Fibroblast of lung (primary cell): ENCODE data around the gene AFAP1L1. TPM values are rescaled to one million over a fixed set of nuclear protein-coding genes. Genes with fewer than 3 reads are reported as not detected.
A peak's percentile ranks its signal among the peaks of the same experiment; 100 is the strongest.

ENCODE experiments used
- DNase-seq, 2 donors: peaks; one replicate each; pipeline versions ENCODE4 v3.0.0 to v3.0.0-alpha.2; 2010; ENCODE audit warnings: low read depth in 2 of 2
- H2AFZ ChIP-seq: 2 replicates; pipeline ENCODE4 v1.5.1; 2012; ENCODE audit warnings: low read length, control low read depth, inconsistent platforms
- H3K27ac ChIP-seq: 2 replicates; pipeline ENCODE4 v1.5.1; 2011; ENCODE audit warnings: low read length, control low read depth; ENCODE audit not compliant: insufficient read depth
- H3K27me3 ChIP-seq: 2 replicates; pipeline ENCODE4 v1.5.1; 2011; ENCODE audit warnings: mild to moderate bottlenecking, low read length; ENCODE audit not compliant: control insufficient read depth, insufficient read depth
- H3K36me3 ChIP-seq: 2 replicates; pipeline ENCODE4 v1.5.1; 2011; ENCODE audit warnings: low read length; ENCODE audit not compliant: control insufficient read depth, insufficient read depth
- H3K4me1 ChIP-seq: 2 replicates; pipeline ENCODE4 v1.5.1; 2011; ENCODE audit warnings: low read length; ENCODE audit not compliant: control insufficient read depth, insufficient read depth; ENCODE audit errors: extremely low read depth
- H3K4me2 ChIP-seq: 2 replicates; pipeline ENCODE4 v1.5.1; 2011; ENCODE audit warnings: low read length, control low read depth; ENCODE audit not compliant: insufficient read depth; ENCODE audit errors: extremely low read depth
- H3K4me3 ChIP-seq, 4 experiments: fragments of 200-600 bp in 1 of 4; sonication (generic) in 1 of 4; replicated peaks in 1 of 4; 2 replicates each; pipeline ENCODE4 v1.5.1; 2011 to 2016; ENCODE audit warnings: low read length in 4 of 4, low read depth in 3 of 4, mild to moderate bottlenecking in 3 of 4, control low read depth in 2 of 4, inconsistent platforms in 1 of 4, mixed read lengths in 1 of 4; ENCODE audit not compliant: insufficient read depth in 1 of 4; ENCODE audit errors: control extremely low read depth in 1 of 4
- H3K79me2 ChIP-seq: 2 replicates; pipeline ENCODE4 v1.5.1; 2012; ENCODE audit warnings: mild to moderate bottlenecking, low read length, inconsistent platforms; ENCODE audit not compliant: control insufficient read depth, insufficient read depth
- H3K9ac ChIP-seq: 2 replicates; pipeline ENCODE4 v1.5.1; 2011; ENCODE audit warnings: mild to moderate bottlenecking, low read length, control low read depth; ENCODE audit not compliant: insufficient read depth
- H3K9me3 ChIP-seq: 2 replicates; pipeline ENCODE4 v1.5.1; 2012; ENCODE audit warnings: low read depth, low read length; ENCODE audit not compliant: control insufficient read depth, insufficient read depth
- H4K20me1 ChIP-seq: 2 replicates; pipeline ENCODE4 v1.5.1; 2011; ENCODE audit warnings: low read length; ENCODE audit not compliant: control insufficient read depth, insufficient read depth; ENCODE audit errors: extremely low read depth
- CTCF ChIP-seq, 2 donors: IDR thresholded peaks in 1 of 2; conservative IDR thresholded peaks in 1 of 2; 1 replicate in 1 of 2; 2 replicates in 1 of 2; pipeline ENCODE4 v1.5.1; 2011 to 2012; ENCODE audit warnings: low read length in 2 of 2, control low read depth in 1 of 2, inconsistent platforms in 1 of 2, low read depth in 1 of 2, mild to moderate bottlenecking in 1 of 2
- EZH2 ChIP-seq: IDR thresholded peaks from 2 replicates; pipeline ENCODE4 v1.5.1; 2012; ENCODE audit warnings: low read length, control low read depth, mild to moderate bottlenecking; ENCODE audit errors: missing control alignments
- polyA plus RNA-seq, 2 donors: library from polyadenylated mRNA; depleted of rRNA in 1 of 2; stranded (reverse) in 1 of 2; unstranded in 1 of 2; fragments of >200 nt; gene quantifications; 2 replicates each; pipeline ENCODE4 v1.2.1, GENCODE V29; 2011 to 2012; ENCODE audit warnings: missing spikeins in 1 of 2
- total RNA-seq: library from RNA; depleted of rRNA; stranded (reverse); fragments of >200 nt; gene quantifications from 2 replicates; pipeline ENCODE4 v1.2.1, GENCODE V29; 2014

Gene AFAP1L1
- total and polyA plus RNA-seq, 2 donors (not counting 1 experiment from before 2014, with no cell fraction given): 3.0 to 7.1 TPM

DNA sequence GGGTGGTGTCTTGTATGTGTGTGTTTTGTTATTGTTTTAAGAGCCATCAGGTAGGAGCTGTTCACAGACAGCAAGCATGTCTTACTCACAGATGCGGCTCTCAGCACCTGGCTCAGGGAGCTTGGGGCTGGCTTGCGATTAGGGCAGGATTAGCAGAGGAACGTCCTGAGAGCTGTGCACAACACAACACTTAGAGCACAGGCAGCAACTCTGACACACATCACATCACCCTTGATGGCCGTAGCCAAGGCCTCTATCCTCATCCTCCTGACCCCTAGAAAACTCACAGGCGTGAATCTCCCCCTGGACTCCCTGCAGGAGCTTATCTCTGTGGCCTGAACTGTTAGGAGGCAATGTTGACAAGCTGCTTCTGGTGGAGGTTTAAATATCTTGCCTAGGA lies 114.5 kb downstream of the AFAP1L1 start:
- Histone ChIP-seq H3K4me2 (no peak overlapping the region), H3K4me1 (peaks cover 36% of the 10 kb centered on the region), H4K20me1 (no peaks in the 10 kb centered on the region), H3K4me3 (no peak overlapping the region), H3K36me3 (no peaks in the 10 kb centered on the region), H3K79me2 (no peaks in the 10 kb centered on the region), H2AFZ (no peak overlapping the region), H3K27me3 (no peaks in the 10 kb centered on the region), H3K27ac (peak overlapping the region; percentile 71), H3K9ac (no peak overlapping the region), H3K9me3 (no peaks in the 10 kb centered on the region)
- DNase-seq: no peak
- TF ChIP-seq EZH2 (no peak), CTCF (conservative IDR thresholded peaks at IDR 0.05 in 1 of 2, IDR thresholded peaks at IDR 0.05 in 1 of 2; ENCODE audit: low read depth in 1 of 2, low read length in 2 of 2) (no peak)

DNA sequence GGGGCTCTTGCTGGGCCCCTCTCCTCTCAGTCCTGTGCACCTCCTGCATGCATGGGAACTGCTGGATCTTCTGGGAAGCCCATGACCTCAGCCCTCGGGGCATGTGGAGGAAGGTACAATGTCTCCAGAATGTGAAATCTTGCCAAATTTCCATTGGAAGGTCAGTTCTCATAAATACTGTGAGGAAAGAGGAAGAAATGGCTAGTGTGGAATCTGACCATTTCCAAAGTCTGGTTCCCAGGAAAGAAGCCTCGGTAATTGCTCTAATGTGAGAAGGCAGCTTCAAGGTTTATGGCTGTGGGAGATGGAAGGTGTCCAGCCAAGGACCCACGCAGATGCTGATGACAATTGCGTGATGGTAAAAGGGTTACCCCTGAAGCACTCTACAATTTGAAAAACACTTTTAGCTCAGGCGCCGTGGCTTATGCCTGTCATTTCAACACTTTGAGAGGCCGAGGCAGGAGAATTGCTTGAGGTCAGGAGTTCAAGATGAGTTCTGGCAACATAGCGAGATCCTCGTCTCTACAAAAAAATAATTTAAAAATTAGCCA lies 115.5 kb downstream of the AFAP1L1 start:
- H3K79me2 ChIP-seq: no peaks in the 10 kb centered on the region
- H3K36me3 ChIP-seq: no peaks in the 10 kb centered on the region
- peak overlapping the region; percentile 71 for H3K27ac ChIP-seq
- H3K9me3 ChIP-seq: no peaks in the 10 kb centered on the region
- peak; percentile 50 to 79 for DNase-seq
- H3K27me3 ChIP-seq: no peaks in the 10 kb centered on the region
- H2AFZ ChIP-seq: no peak overlapping the region
- peaks cover 33% of the 10 kb centered on the region for H3K4me1 ChIP-seq
- H4K20me1 ChIP-seq: no peaks in the 10 kb centered on the region
- peak overlapping the region; percentile 1 for H3K9ac ChIP-seq
- no peak overlapping the region for H3K4me2 ChIP-seq
- TF ChIP-seq CTCF (conservative IDR thresholded peaks at IDR 0.05 in 1 of 2, IDR thresholded peaks at IDR 0.05 in 1 of 2; ENCODE audit: low read depth in 1 of 2, low read length in 2 of 2): no peak
- TF ChIP-seq EZH2: no peak
- no peak overlapping the region for H3K4me3 ChIP-seq

DNA sequence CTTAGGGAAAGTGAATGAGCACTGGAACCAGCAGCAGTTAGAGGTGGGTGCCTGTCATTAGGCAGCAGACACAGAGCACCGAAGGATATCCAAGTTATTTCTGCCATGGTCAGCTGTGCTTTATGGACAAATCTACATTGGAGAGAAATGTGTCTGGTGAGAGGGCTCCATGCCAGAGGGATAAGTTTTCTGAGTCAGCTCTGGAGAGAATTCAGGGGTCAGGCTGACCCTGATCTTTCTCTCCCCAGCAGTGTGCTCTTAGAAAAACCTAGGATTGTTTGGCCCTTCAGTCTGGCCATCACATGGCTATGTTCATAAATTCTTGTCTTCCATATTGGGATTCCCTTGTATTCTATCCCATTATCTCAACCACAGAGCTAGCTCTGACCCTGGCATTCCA lies 116.3 kb downstream of the AFAP1L1 start:
- H3K9me3 ChIP-seq: no peaks in the 10 kb centered on the region
- no peaks in the 10 kb centered on the region for H4K20me1 ChIP-seq
- H3K27ac ChIP-seq: peak overlapping the region; percentile 71
- H3K9ac ChIP-seq: no peak overlapping the region
- peak; percentile 74 to 91 for DNase-seq
- TF ChIP-seq EZH2: no peak
- no peaks in the 10 kb centered on the region for H3K27me3 ChIP-seq
- H3K79me2 ChIP-seq: no peaks in the 10 kb centered on the region
- H3K4me2 ChIP-seq: peak overlapping the region; percentile 17
- no peak overlapping the region for H3K4me3 ChIP-seq
- no peaks in the 10 kb centered on the region for H3K36me3 ChIP-seq
- no peak overlapping the region for H2AFZ ChIP-seq
- H3K4me1 ChIP-seq: peaks cover 25% of the 10 kb centered on the region
